GM12878 (cell line): Measurements from ENCODE around the gene PTGS1. TPM values are rescaled to one million over a fixed set of nuclear protein-coding genes. Genes with fewer than 3 reads are reported as not detected.

ENCODE experiments used
- ATAC-seq: fragments of 200-7000 bp; cut with Tn5 transposase; 3 replicates; pipeline ENCODE4 v1.9.1; 2020; ENCODE audit warnings: mild to moderate bottlenecking, moderate library complexity
- BruUV-seq: library from RNA; stranded (reverse); fragments of 400-500 nt; replicated peaks from 2 replicates; lab custom pipeline; 2021; lab: Mats Ljungman, UMichigan
- CTCF ChIA-PET: fragments of 300-600 bp; sonication (Branson Sonifier 250); formaldehyde crosslinking; extraction: SDS; loops from one replicate; lab custom pipeline; 2021; ENCODE audit warnings: inconsistent platforms; lab: Yijun Ruan, JAX
- POLR2A ChIA-PET: fragments of 350-600 bp; formaldehyde crosslinking; extraction: SDS; loops from one replicate; lab custom pipeline; 2021; ENCODE audit warnings: inconsistent platforms; lab: Charles Lee
- RAD21 ChIA-PET: fragments of 300-600 bp; sonication (Branson Sonifier 250); formaldehyde crosslinking; loops from one replicate; lab custom pipeline; 2023; ENCODE audit warnings: antibody characterized with exemption; ENCODE audit not compliant: unreplicated experiment; lab: Charles Lee
- SMC1A ChIA-PET: fragments of 300-600 bp; sonication (Branson Sonifier 250); formaldehyde crosslinking; loops from one replicate; lab custom pipeline; 2023; ENCODE audit not compliant: unreplicated experiment, uncharacterized antibody; lab: Charles Lee
- DNase-seq: peaks from one replicate; pipeline ENCODE4 v3.0.0-alpha.2; 2011; ENCODE audit warnings: low read depth, low spot score
- FAIRE-seq: peaks from 3 replicates; lab custom pipeline; 2011; peaks lifted over from hg19 to GRCh38; lab: Jason Lieb, UNC
- H2AFZ ChIP-seq: 2 replicates; pipeline ENCODE4 v1.6.0; 2011; ENCODE audit warnings: low read depth, low read length, control low read depth; ENCODE audit not compliant: control insufficient read depth
- H3K27ac ChIP-seq: 2 replicates; pipeline ENCODE4 v1.5.1; 2011; ENCODE audit warnings: control low read depth; ENCODE audit not compliant: control insufficient read depth, insufficient read depth
- H3K27me3 ChIP-seq, 2 experiments: replicated peaks in 1 of 2; 2 replicates each; pipeline versions ENCODE4 v1.6.0 to v1.6.1; 2011; ENCODE audit warnings: low read length in 1 of 2; ENCODE audit not compliant: control insufficient read depth in 2 of 2, insufficient read depth in 2 of 2
- H3K36me3 ChIP-seq, 2 experiments: 2 replicates each; pipeline ENCODE4 v1.5.1; 2011; ENCODE audit warnings: low read length in 1 of 2; ENCODE audit not compliant: control insufficient read depth in 2 of 2, insufficient read depth in 2 of 2
- H3K4me1 ChIP-seq: 2 replicates; pipeline ENCODE4 v1.6.1; 2011; ENCODE audit warnings: mild to moderate bottlenecking, low read length, moderate library complexity, mixed read lengths; ENCODE audit not compliant: control insufficient read depth, insufficient read depth
- H3K4me2 ChIP-seq: 2 replicates; pipeline ENCODE4 v1.6.0; 2011; ENCODE audit warnings: control low read depth; ENCODE audit not compliant: control insufficient read depth, insufficient read depth
- H3K4me3 ChIP-seq: fragments of 200-600 bp; sonication (generic); 2 replicates; pipeline ENCODE4 v1.5.1; 2016
- H3K79me2 ChIP-seq: 2 replicates; pipeline ENCODE4 v1.6.0; 2011; ENCODE audit warnings: low read length; ENCODE audit not compliant: control insufficient read depth, insufficient read depth
- H3K9ac ChIP-seq: 2 replicates; pipeline ENCODE4 v1.8.0; 2011; ENCODE audit warnings: low read length, control low read depth, mixed read lengths; ENCODE audit not compliant: control insufficient read depth, insufficient read depth
- H3K9me3 ChIP-seq: replicated peaks from 3 replicates; pipeline ENCODE4 v1.5.1; 2011; ENCODE audit warnings: mild to moderate bottlenecking, low read length; ENCODE audit not compliant: control insufficient read depth, insufficient read depth
- H4K20me1 ChIP-seq: 2 replicates; pipeline ENCODE4 v1.6.0; 2011; ENCODE audit not compliant: control insufficient read depth, insufficient read depth
- ATF3 ChIP-seq: IDR thresholded peaks from 2 replicates; pipeline ENCODE4 v1.6.1; 2011; ENCODE audit warnings: low read depth, mild to moderate bottlenecking, low read length, moderate library complexity, borderline replicate concordance; ENCODE audit errors: extremely low read depth
- BACH1 ChIP-seq: fragments of 450-650 bp; IDR thresholded peaks from 2 replicates; pipeline ENCODE4 v1.6.1; 2017; ENCODE audit warnings: mild to moderate bottlenecking, borderline replicate concordance
- CHD1 ChIP-seq: IDR thresholded peaks from 2 replicates; pipeline ENCODE4 v1.6.1; 2012; ENCODE audit warnings: low read depth, low read length, improper control_type of control experiment
- GABPA ChIP-seq: IDR thresholded peaks from 2 replicates; pipeline ENCODE4 v1.6.1; 2014; ENCODE audit warnings: antibody characterized with exemption, low read depth, mild to moderate bottlenecking, inconsistent platforms
- HDAC6 ChIP-seq: fragments of 200-600 bp; sonication (generic); IDR thresholded peaks from one replicate; pipeline ENCODE4 v1.8.0; 2017; ENCODE audit warnings: antibody characterized with exemption; ENCODE audit not compliant: unreplicated experiment
- MEF2A ChIP-seq: IDR thresholded peaks from 2 replicates; pipeline ENCODE4 v1.6.1; 2011; ENCODE audit warnings: low read depth, mild to moderate bottlenecking, low read length, moderate library complexity; ENCODE audit not compliant: insufficient read depth
- MXI1 ChIP-seq: fragments of 150-350 bp; IDR thresholded peaks from 2 replicates; pipeline ENCODE4 v1.6.1; 2011; ENCODE audit warnings: low read depth, mild to moderate bottlenecking, inconsistent platforms, low read length, improper control_type of control experiment
- NFYA ChIP-seq: IDR thresholded peaks from 2 replicates; pipeline ENCODE4 v1.6.1; 2011; ENCODE audit warnings: low read depth, mild to moderate bottlenecking, low read length, improper control_type of control experiment, borderline replicate concordance
- NR2C1 ChIP-seq: fragments of 450-650 bp; IDR thresholded peaks from 2 replicates; pipeline ENCODE4 v1.6.1; 2017; ENCODE audit warnings: antibody characterized with exemption, mild to moderate bottlenecking, moderate library complexity
- NR2C2 ChIP-seq: IDR thresholded peaks from 2 replicates; pipeline ENCODE4 v1.6.1; 2011; ENCODE audit warnings: borderline replicate concordance, low read depth; ENCODE audit not compliant: control insufficient read depth, insufficient read length
- NRF1 ChIP-seq: conservative IDR thresholded peaks from 2 replicates; pipeline ENCODE4 v1.6.1; 2011; ENCODE audit warnings: mild to moderate bottlenecking, low read depth, low read length, improper control_type of control experiment
- PAX5 ChIP-seq: IDR thresholded peaks from 2 replicates; pipeline ENCODE4 v1.6.1; 2011; ENCODE audit warnings: low read depth, low read length, borderline replicate concordance
- POU2F2 ChIP-seq: IDR thresholded peaks from 3 replicates; pipeline ENCODE4 v1.6.1; 2011; ENCODE audit warnings: low read depth, mild to moderate bottlenecking, low read length, borderline replicate concordance
- RAD51 ChIP-seq: fragments of 450-650 bp; IDR thresholded peaks from 2 replicates; pipeline ENCODE4 v1.6.1; 2016; ENCODE audit warnings: moderate library complexity, mild to moderate bottlenecking, inconsistent platforms
- REST ChIP-seq: IDR thresholded peaks from 2 replicates; pipeline ENCODE4 v1.6.1; 2012; ENCODE audit warnings: mild to moderate bottlenecking, low read depth, low read length
- SRF ChIP-seq, 2 experiments: IDR thresholded peaks; 2 replicates each; pipeline ENCODE4 v1.6.1; 2011; ENCODE audit warnings: low read depth in 2 of 2, low read length in 2 of 2, mild to moderate bottlenecking in 1 of 2, moderate library complexity in 1 of 2
- TAF1 ChIP-seq: IDR thresholded peaks from 2 replicates; pipeline ENCODE4 v1.6.1; 2011; ENCODE audit warnings: mild to moderate bottlenecking, low read depth, low read length, borderline replicate concordance
- USF1 ChIP-seq: IDR thresholded peaks from 2 replicates; pipeline ENCODE4 v1.6.1; 2011; ENCODE audit warnings: borderline replicate concordance, low read depth, mild to moderate bottlenecking, moderate library complexity, mixed read lengths, low read length; ENCODE audit not compliant: insufficient read depth; ENCODE audit errors: extremely low read length
- ZNF384 ChIP-seq: IDR thresholded peaks from 2 replicates; pipeline ENCODE4 v1.6.1; 2012; ENCODE audit warnings: low read depth, mild to moderate bottlenecking, low read length, improper control_type of control experiment, borderline replicate concordance
- WGBS: methylation state at CpG from one replicate; pipeline ENCODE4 v1.1.6; 2016; ENCODE audit warnings: low lambda C conversion rate; ENCODE audit not compliant: insufficient replicate concordance, insufficient coverage; ENCODE audit errors: missing lambda C conversion rate; 5-methylcytosine and 5-hydroxymethylcytosine counted together
- in situ Hi-C: fragments of 300-500 bp; cut with MboI; formaldehyde crosslinking; loops from 9 replicates; pipeline ENCODE4 v1.14.3; 2018; ENCODE audit warnings: mixed read lengths
- intact Hi-C: fragments of 100-400 bp; cut with micrococcal nuclease; formaldehyde crosslinking; loops from one replicate; pipeline ENCODE4 v1.14.2; 2022; ENCODE audit not compliant: unreplicated experiment
- polyA plus RNA-seq, 11 experiments: library from polyadenylated mRNA; depleted of rRNA in 4 of 11; unstranded in 6 of 11; stranded (reverse) in 5 of 11; fragments of >200 nt; fragmentation: Nextera tagmentation in 4 of 11; fragmentation: Illumina TruSeq in 1 of 11; extraction: Ambion mirVana in 4 of 11; extraction: Trizol in 1 of 11; gene quantifications; 1 replicate in 1 of 11; 2 replicates in 10 of 11; pipeline versions ENCODE4 v1.2.1 to v1.2.3, GENCODE V29; 2011 to 2016; ENCODE audit warnings: inconsistent platforms in 2 of 11, missing spikeins in 2 of 11, low read depth in 1 of 11
- total RNA-seq, 4 experiments: library from RNA; depleted of rRNA in 3 of 4; stranded (reverse); fragments of >200 nt in 3 of 4; fragmentation: Illumina TruSeq in 1 of 4; extraction: Trizol in 1 of 4; gene quantifications; 2 replicates each; pipeline versions ENCODE4 v1.2.1 to v1.2.3, GENCODE V29; 2013 to 2021

PTGS1 gene
- total and polyA plus RNA-seq, 10 of the 15 experiments (the other 5 are each of a cell fraction or from before 2014, with no cell fraction given) = 0.16 to 2.8 (median 0.96) TPM

- no peak for TF ChIP-seq USF1
- TF ChIP-seq NRF1 = no peak
- no peak for TF ChIP-seq POU2F2
- TF ChIP-seq RAD51 = no peak
- TF ChIP-seq NR2C2 = no peak
- TF ChIP-seq SRF (IDR thresholded peaks at IDR 0.05; ENCODE audit: low read depth in 2 of 2, low read length in 2 of 2) = no peak
- TF ChIP-seq, all 136 proteins: peak for 0
Observed at GRCh38 chr9:122368642-122369041, 2.2 kb upstream of the PTGS1 start (continued).

- Histone ChIP-seq H3K4me3 (peak overlapping the region; percentile 52; the same call in 1 of the 2 replicates), H3K27ac (no peak overlapping the region), H3K36me3 (no peaks in the 10 kb centered on the region), H3K27me3 (no peaks in the 10 kb centered on the region), H2AFZ (peak overlapping the region; percentile 80), H3K9me3 (no peaks in the 10 kb centered on the region; the same call in 2 of the 3 replicates), H4K20me1 (no peaks in the 10 kb centered on the region), H3K4me2 (peak overlapping the region; percentile 90), H3K79me2 (no peaks in the 10 kb centered on the region), H3K4me1 (peaks cover 23% of the 10 kb centered on the region), H3K9ac (peak overlapping the region; percentile 50; the same call in 1 of the 2 replicates)
- peak; percentile 56 for FAIRE-seq
- no peak for DNase-seq
- ATAC-seq = peak; percentile 68
- POLR2A ChIA-PET = no interaction called here
- intact Hi-C loops (no loop called here), in situ Hi-C loops (no loop called here)
- no TSS peak for BruUV-seq
- CTCF ChIA-PET = no interaction called here
- SMC1A ChIA-PET = no interaction called here
- WGBS = 7% methylated on average over 5 of the region's 5 CpGs
- RAD21 ChIA-PET = no interaction called here
- TF ChIP-seq HDAC6 (no peak), SRF (IDR thresholded peaks at IDR 0.05; ENCODE audit: low read depth in 2 of 2, low read length in 2 of 2) (no peak), MEF2A (no peak), BACH1 (no peak), CHD1 (no peak), MXI1 (no peak), POU2F2 (no peak), ATF3 (no peak), PAX5 (no peak), NFYA (no peak), TAF1 (no peak), REST (no peak), GABPA (no peak), NR2C1 (no peak), ZNF384 (no peak), RAD51 (no peak)
Observed at GRCh38 chr9:122370303-122370702, 521 bp upstream of the PTGS1 start.
